PC-3 (cell line): ENCODE measurements around the gene MACROD1. TPM values are rescaled to one million over a fixed set of nuclear protein-coding genes. Genes with fewer than 3 reads are reported as not detected.

Experiments used
- ATAC-seq: fragments of 200-7000 bp; cut with Tn5 transposase; 2 replicates; pipeline ENCODE4 v1.9.1; 2020; ENCODE audit warnings: mild to moderate bottlenecking, moderate library complexity
- BruUV-seq: library from RNA; stranded (reverse); fragments of 400-500 nt; replicated peaks from 2 replicates; lab custom pipeline; 2021; lab: Mats Ljungman, UMichigan
- CTCF ChIA-PET: fragments of 300-600 bp; sonication (Branson Sonifier 250); formaldehyde crosslinking; loops from one replicate; lab custom pipeline; 2022; ENCODE audit warnings: antibody characterized with exemption; lab: Charles Lee
- POLR2A ChIA-PET: fragments of 300-600 bp; sonication (Branson Sonifier 250); formaldehyde crosslinking; loops from one replicate; lab custom pipeline; 2022; ENCODE audit warnings: antibody characterized with exemption; ENCODE audit not compliant: unreplicated experiment; lab: Charles Lee
- DNase-seq: peaks from one replicate; pipeline ENCODE4 v3.0.0-alpha.2; 2015
- H2AFZ ChIP-seq: fragments of 300-600 bp; sonication (generic); 2 replicates; pipeline ENCODE4 v1.6.0; 2016; ENCODE audit warnings: antibody characterized with exemption, low read length
- H3F3A ChIP-seq: fragments of 300-600 bp; sonication (generic); one replicate; pipeline ENCODE4 v1.6.0; 2017; ENCODE audit warnings: antibody characterized with exemption, low read length, control low read depth, mild to moderate bottlenecking; ENCODE audit not compliant: unreplicated experiment
- H3K27ac ChIP-seq: fragments of 300-600 bp; sonication (generic); 2 replicates; pipeline ENCODE4 v1.5.1; 2016; ENCODE audit warnings: mild to moderate bottlenecking, low read length
- H3K27me3 ChIP-seq: fragments of 300-600 bp; sonication (generic); 2 replicates; pipeline ENCODE4 v1.6.1; 2016; ENCODE audit warnings: low read length, mixed read lengths
- H3K36me3 ChIP-seq: fragments of 300-600 bp; sonication (generic); 2 replicates; pipeline ENCODE4 v1.6.1; 2016; ENCODE audit warnings: low read depth, mixed run types, low read length, mixed read lengths
- H3K4me1 ChIP-seq: fragments of 300-600 bp; sonication (generic); 2 replicates; pipeline ENCODE4 v1.5.1; 2016; ENCODE audit warnings: low read length; ENCODE audit not compliant: insufficient read depth
- H3K4me2 ChIP-seq: fragments of 300-600 bp; sonication (generic); 2 replicates; pipeline ENCODE4 v1.6.0; 2016; ENCODE audit warnings: low read length
- H3K4me3 ChIP-seq: fragments of 300-600 bp; sonication (generic); 2 replicates; pipeline ENCODE4 v1.5.1; 2016; ENCODE audit warnings: mild to moderate bottlenecking, low read length, mixed read lengths
- H3K79me2 ChIP-seq: fragments of 300-600 bp; sonication (generic); 2 replicates; pipeline ENCODE4 v1.6.1; 2017; ENCODE audit warnings: low read length, mixed read lengths
- H3K9ac ChIP-seq: fragments of 300-600 bp; sonication (generic); 2 replicates; pipeline ENCODE4 v1.6.0; 2016; ENCODE audit warnings: mild to moderate bottlenecking, low read length
- H3K9me2 ChIP-seq: fragments of 300-600 bp; sonication (generic); replicated peaks from 2 replicates; pipeline ENCODE4 v1.6.1; 2016; ENCODE audit warnings: mixed run types, low read length, mixed read lengths
- H3K9me3 ChIP-seq: fragments of 300-600 bp; sonication (generic); 2 replicates; pipeline ENCODE4 v1.6.1; 2016; ENCODE audit warnings: low read length, mixed read lengths
- H4K20me1 ChIP-seq: fragments of 300-600 bp; sonication (generic); 2 replicates; pipeline ENCODE4 v1.6.1; 2016; ENCODE audit warnings: low read length, mixed read lengths
- CTCF ChIP-seq: fragments of 300-600 bp; sonication (generic); conservative IDR thresholded peaks from 2 replicates; pipeline ENCODE4 v1.5.1; 2017; ENCODE audit warnings: antibody characterized with exemption, low read depth, mild to moderate bottlenecking, low read length
- EZH2 ChIP-seq: fragments of 300-600 bp; sonication (generic); IDR thresholded peaks from one replicate; pipeline ENCODE4 v1.6.1; 2017; ENCODE audit warnings: antibody characterized with exemption, mild to moderate bottlenecking, low read length; ENCODE audit not compliant: unreplicated experiment
- EZH2phosphoT487 ChIP-seq: fragments of 300-600 bp; sonication (generic); IDR thresholded peaks from 2 replicates; pipeline ENCODE4 v1.6.1; 2018; ENCODE audit warnings: mild to moderate bottlenecking, antibody characterized with exemption, low read length, borderline replicate concordance
- intact Hi-C: fragments of 100-400 bp; cut with micrococcal nuclease; formaldehyde crosslinking; loops from 2 replicates; pipeline ENCODE4 v1.9.0; 2023
- total RNA-seq: library from RNA; depleted of rRNA; stranded (reverse); fragments of >200 nt; gene quantifications from 2 replicates; pipeline ENCODE4 v1.2.3, GENCODE V29; 2014

Gene MACROD1
- total RNA-seq, 1 experiment from 2014 or later = 71.4 TPM

- Histone ChIP-seq H3K79me2 (no peaks in the 10 kb centered on the region), H3K9me3 (no peaks in the 10 kb centered on the region), H2AFZ (no peak overlapping the region), H3K27me3 (no peaks in the 10 kb centered on the region), H3K9ac (no peak overlapping the region), H3F3A (no peaks in the 10 kb centered on the region), H3K4me3 (no peak overlapping the region), H3K4me2 (no peak overlapping the region), H3K9me2 (no peaks in the 10 kb centered on the region), H3K36me3 (no peaks in the 10 kb centered on the region), H3K27ac (no peak overlapping the region), H3K4me1 (no peaks in the 10 kb centered on the region), H4K20me1 (no peaks in the 10 kb centered on the region)
- intact Hi-C loops = no loop called here
- ATAC-seq = no peak
- TF ChIP-seq CTCF = no peak
- TF ChIP-seq EZH2 = no peak
- TF ChIP-seq EZH2phosphoT487 = no peak
- ChIA-PET CTCF (no interaction called here), POLR2A (no interaction called here)
- DNase-seq = no peak
- BruUV-seq = no TSS peak
These were observed 108.0 kb downstream of the MACROD1 start for GRCh38 chr11:64057890-64058289.

- Histone ChIP-seq H3K27me3 (no peaks in the 10 kb centered on the region), H3K4me2 (no peak overlapping the region), H2AFZ (no peak overlapping the region), H3F3A (no peaks in the 10 kb centered on the region), H4K20me1 (no peaks in the 10 kb centered on the region), H3K4me3 (no peak overlapping the region), H3K79me2 (no peaks in the 10 kb centered on the region), H3K9me3 (no peaks in the 10 kb centered on the region), H3K9ac (no peak overlapping the region), H3K27ac (no peak overlapping the region), H3K4me1 (no peaks in the 10 kb centered on the region), H3K36me3 (no peaks in the 10 kb centered on the region), H3K9me2 (no peaks in the 10 kb centered on the region)
- intact Hi-C loops = no loop called here
- DNase-seq = no peak
- ChIA-PET CTCF (no interaction called here), POLR2A (no interaction called here)
- no peak for ATAC-seq
- BruUV-seq = no TSS peak
- TF ChIP-seq EZH2phosphoT487 (no peak), CTCF (no peak), EZH2 (no peak)
These were observed 109.1 kb downstream of the MACROD1 start for GRCh38 chr11:64056861-64057260.

- ATAC-seq (no peak), DNase-seq (no peak)
- H3F3A ChIP-seq = no peaks in the 10 kb centered on the region
- ChIA-PET CTCF (no interaction called here), POLR2A (no interaction called here)
- H3K4me2 ChIP-seq = no peak overlapping the region
- no peak overlapping the region for H2AFZ ChIP-seq
- no peaks in the 10 kb centered on the region for H3K36me3 ChIP-seq
- no peaks in the 10 kb centered on the region for H3K9me2 ChIP-seq
- H3K79me2 ChIP-seq = no peaks in the 10 kb centered on the region
- no peaks in the 10 kb centered on the region for H3K9me3 ChIP-seq
- intact Hi-C loops = no loop called here
- H4K20me1 ChIP-seq = no peaks in the 10 kb centered on the region
- H3K4me1 ChIP-seq = no peaks in the 10 kb centered on the region
- no peaks in the 10 kb centered on the region for H3K27me3 ChIP-seq
- H3K9ac ChIP-seq = no peak overlapping the region
- H3K4me3 ChIP-seq = no peak overlapping the region
- no peak overlapping the region for H3K27ac ChIP-seq
- TF ChIP-seq EZH2phosphoT487 (no peak), EZH2 (no peak)
- no TSS peak for BruUV-seq
These were observed 109.6 kb downstream of the MACROD1 start for GRCh38 chr11:64056213-64056785.
